Right lobe of liver (tissue), 6 donors: Measurements from ENCODE around the gene PROX1. TPM values are rescaled to one million over a fixed set of nuclear protein-coding genes. Genes with fewer than 3 reads are reported as not detected.

ENCODE experiments used
- ATAC-seq, 4 donors: fragments of 200-7000 bp; cut with Tn5 transposase; one replicate each; pipeline ENCODE4 v1.9.1; 2020; ENCODE audit warnings: mild to moderate bottlenecking in 4 of 4, moderate library complexity in 4 of 4
- DNase-seq, 3 donors: peaks; one replicate each; pipeline ENCODE4 v3.0.0-alpha.2; 2020
- H3K27ac ChIP-seq, 3 donors: fragments of 200-600 bp; one replicate each; pipeline ENCODE4 v1.8.0; 2022
- H3K27me3 ChIP-seq, 2 donors: fragments of 200-600 bp; one replicate each; pipeline ENCODE4 v1.8.0; 2022
- H3K36me3 ChIP-seq, 4 donors: fragments of 200-600 bp; sonication (generic) in 1 of 4; one replicate each; pipeline versions ENCODE4 v1.5.1 to v1.8.0; 2017 to 2022; ENCODE audit warnings: control low read depth in 1 of 4
- H3K4me1 ChIP-seq, 4 donors: fragments of 200-600 bp; sonication (generic) in 1 of 4; one replicate each; pipeline versions ENCODE4 v1.5.1 to v1.8.0; 2017 to 2022; ENCODE audit warnings: control low read depth in 1 of 4
- H3K4me3 ChIP-seq, 3 donors: fragments of 200-600 bp; one replicate each; pipeline ENCODE4 v1.8.0; 2022
- H3K9me3 ChIP-seq, 4 donors: fragments of 200-600 bp; sonication (generic) in 1 of 4; one replicate each; pipeline versions ENCODE4 v1.5.1 to v1.8.0; 2017 to 2022; ENCODE audit warnings: control low read depth in 1 of 4
- POLR2A ChIP-seq: fragments of 450-650 bp; IDR thresholded peaks from one replicate; pipeline ENCODE4 v1.6.1; 2017; ENCODE audit warnings: antibody characterized with exemption, mild to moderate bottlenecking
- WGBS: methylation state at CpG from one replicate; pipeline ENCODE4 v1.1.6; 2018; ENCODE audit warnings: low coverage, low lambda C conversion rate; ENCODE audit not compliant: insufficient coverage; ENCODE audit errors: missing lambda C conversion rate; 5-methylcytosine and 5-hydroxymethylcytosine counted together
- intact Hi-C, 2 donors: fragments of 100-400 bp; cut with DNase I; formaldehyde crosslinking; loops; one replicate each; pipeline versions ENCODE4 v1.11.2 to v1.14.1; 2022
- total RNA-seq, 6 experiments: library from RNA; depleted of rRNA in 2 of 6; stranded (reverse); fragments of >200 nt in 2 of 6; fragmentation: NEBNext Ultra II Directional in 3 of 6; extraction: Animal tissue kit (Norgen Biotek cat#: 25700) in 3 of 6; gene quantifications; one replicate each; pipeline versions ENCODE4 v1.1.0 to v1.2.4, GENCODE V29; 2016 to 2023
- TF ChIP-seq, protein P1 (sequence below), 4 donors: fragments of 200-600 bp in 3 of 4; fragments of 450-650 bp in 1 of 4; IDR thresholded peaks; one replicate each; pipeline versions ENCODE4 v1.5.1 to v1.8.0; 2016 to 2022; ENCODE audit warnings: antibody characterized with exemption in 4 of 4, mild to moderate bottlenecking in 2 of 4
- donor health status: DM: no; HTN: yes; CAD: no.
- donor health status: DM: no; HTN: no; CAD: no.
- donor health status: DM: no; HTN: no; CAD: no.
- donor health status: DM: no; HTN: yes; CAD: no.
- donor health status: DM: no; HTN: yes; CAD: no.

Gene PROX1
- total RNA-seq, 6 experiments from 2014 or later: 79.6 to 186 (median 164) TPM

GRCh38 chr1:213958346-213958745, 29.4 kb upstream of the PROX1 start:
- peak in 1 of 3 donors; percentile 68 for DNase-seq
- intact Hi-C loops: no loop called here
- H3K27me3 ChIP-seq: no peaks in the 10 kb centered on the region
- ATAC-seq: peak; percentile 59 to 78 (median 64)
- H3K4me1 ChIP-seq: peaks cover 0 to 40% (median 12%) of the 10 kb centered on the region in 4 donors
- WGBS: 19% methylated on average over 2 of the region's 2 CpGs
- H3K4me3 ChIP-seq: no peak overlapping the region
- H3K36me3 ChIP-seq: no peaks in the 10 kb centered on the region
- H3K27ac ChIP-seq: peak overlapping the region in 2 of 3 donors; percentile 58 to 78
- no peaks in the 10 kb centered on the region for H3K9me3 ChIP-seq
- TF ChIP-seq POLR2A: no peak
- TF ChIP-seq, protein P1, sequence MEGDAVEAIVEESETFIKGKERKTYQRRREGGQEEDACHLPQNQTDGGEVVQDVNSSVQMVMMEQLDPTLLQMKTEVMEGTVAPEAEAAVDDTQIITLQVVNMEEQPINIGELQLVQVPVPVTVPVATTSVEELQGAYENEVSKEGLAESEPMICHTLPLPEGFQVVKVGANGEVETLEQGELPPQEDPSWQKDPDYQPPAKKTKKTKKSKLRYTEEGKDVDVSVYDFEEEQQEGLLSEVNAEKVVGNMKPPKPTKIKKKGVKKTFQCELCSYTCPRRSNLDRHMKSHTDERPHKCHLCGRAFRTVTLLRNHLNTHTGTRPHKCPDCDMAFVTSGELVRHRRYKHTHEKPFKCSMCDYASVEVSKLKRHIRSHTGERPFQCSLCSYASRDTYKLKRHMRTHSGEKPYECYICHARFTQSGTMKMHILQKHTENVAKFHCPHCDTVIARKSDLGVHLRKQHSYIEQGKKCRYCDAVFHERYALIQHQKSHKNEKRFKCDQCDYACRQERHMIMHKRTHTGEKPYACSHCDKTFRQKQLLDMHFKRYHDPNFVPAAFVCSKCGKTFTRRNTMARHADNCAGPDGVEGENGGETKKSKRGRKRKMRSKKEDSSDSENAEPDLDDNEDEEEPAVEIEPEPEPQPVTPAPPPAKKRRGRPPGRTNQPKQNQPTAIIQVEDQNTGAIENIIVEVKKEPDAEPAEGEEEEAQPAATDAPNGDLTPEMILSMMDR (IDR thresholded peaks at IDR 0.05): no peak

DNA sequence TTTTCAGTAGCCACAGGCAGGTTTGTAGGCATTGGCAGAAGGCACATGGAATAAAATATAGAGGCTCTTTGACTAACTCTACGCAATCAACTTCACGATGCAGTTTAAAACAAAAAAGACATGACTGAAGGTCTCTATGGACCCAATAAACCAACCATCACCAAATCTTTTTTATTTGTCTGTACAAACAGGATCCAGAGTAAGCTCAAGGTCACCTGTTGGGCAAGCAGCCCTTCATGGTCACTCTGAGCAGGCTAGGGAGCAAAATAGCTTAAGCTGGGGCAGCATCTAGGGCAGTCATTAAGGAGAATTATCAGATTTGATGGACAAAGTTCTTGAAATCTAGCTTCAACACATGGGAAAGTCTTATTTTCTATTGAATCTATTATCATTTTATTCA, 26.8 kb upstream of the PROX1 start:
- no peaks in the 10 kb centered on the region for H3K9me3 ChIP-seq
- peaks cover 0 to 36% (median 9%) of the 10 kb centered on the region in 4 donors for H3K4me1 ChIP-seq
- no peak overlapping the region for H3K4me3 ChIP-seq
- H3K27me3 ChIP-seq: no peaks in the 10 kb centered on the region
- no peak for DNase-seq
- WGBS: 56% methylated on average over 2 of the region's 2 CpGs
- ATAC-seq: peak in 1 of 4 donors; percentile 24
- intact Hi-C loops: no loop called here
- H3K36me3 ChIP-seq: no peaks in the 10 kb centered on the region
- TF ChIP-seq, protein P1 (IDR thresholded peaks at IDR 0.05): no peak
- no peak for TF ChIP-seq POLR2A
- H3K27ac ChIP-seq: no peak overlapping the region

DNA sequence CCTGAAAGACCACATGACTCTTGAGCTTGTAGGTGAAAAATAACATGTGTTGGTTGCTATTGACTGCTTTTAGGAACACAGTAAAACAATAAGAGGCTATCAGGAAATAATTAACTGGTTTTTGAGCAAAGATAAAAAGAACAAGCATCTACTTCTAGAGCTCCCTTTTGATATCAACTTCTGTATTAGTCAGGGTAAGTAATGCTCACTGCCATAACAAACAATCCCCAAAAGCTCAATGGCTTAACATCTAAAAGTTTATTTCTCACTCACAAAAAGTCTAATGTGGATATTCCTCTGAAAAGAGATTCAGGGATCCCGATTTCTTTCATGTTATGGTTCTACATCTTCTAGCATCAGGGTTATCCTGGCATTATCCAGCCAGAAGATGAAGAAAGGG, 25.3 kb upstream of the PROX1 start:
- Histone ChIP-seq H3K27me3 (no peaks in the 10 kb centered on the region), H3K4me1 (peaks cover 0 to 25% (median 7%) of the 10 kb centered on the region in 4 donors), H3K9me3 (no peaks in the 10 kb centered on the region), H3K36me3 (no peaks in the 10 kb centered on the region), H3K27ac (no peak overlapping the region), H3K4me3 (no peak overlapping the region)
- DNase-seq (no peak), ATAC-seq (no peak)
- TF ChIP-seq, protein P1 (IDR thresholded peaks at IDR 0.05): no peak
- TF ChIP-seq POLR2A: no peak
- 92% methylated on average over 1 of the region's 1 CpG for WGBS
- intact Hi-C loops: no loop called here

DNA sequence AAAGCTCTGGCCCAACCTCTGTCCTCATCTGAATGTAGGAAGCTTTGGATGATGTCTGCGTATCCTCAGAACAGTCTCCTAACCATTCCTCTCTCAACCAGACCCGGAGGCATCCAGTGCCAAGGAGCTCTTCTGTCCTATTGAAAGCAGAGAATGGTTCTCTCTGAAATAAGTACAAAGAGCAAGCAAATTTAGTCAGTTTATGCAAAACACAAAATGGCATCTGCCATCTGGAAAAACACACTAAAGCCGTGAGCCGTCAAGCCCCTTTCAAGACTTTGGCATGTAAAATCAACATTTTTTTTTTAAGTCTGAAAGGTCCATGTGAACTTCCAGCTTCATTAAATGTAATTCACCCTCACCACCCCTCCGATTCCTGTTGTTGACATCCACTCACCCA, 21.7 kb upstream of the PROX1 start:
- no peak for TF ChIP-seq POLR2A
- TF ChIP-seq, protein P1 (IDR thresholded peaks at IDR 0.05): no peak
- H3K9me3 ChIP-seq: no peaks in the 10 kb centered on the region
- ATAC-seq (no peak), DNase-seq (no peak)
- H3K4me1 ChIP-seq: no peaks in the 10 kb centered on the region
- H3K4me3 ChIP-seq: no peak overlapping the region
- intact Hi-C loops: no loop called here
- H3K36me3 ChIP-seq: no peaks in the 10 kb centered on the region
- no peak overlapping the region for H3K27ac ChIP-seq
- 94% methylated on average over 5 of the region's 5 CpGs for WGBS
- no peaks in the 10 kb centered on the region for H3K27me3 ChIP-seq
